HG03571 (cell line): ENCODE results near the gene OR10AD1.
A peak's percentile ranks its signal among the peaks of the same experiment; 100 is the strongest.

ENCODE experiments used
- ATAC-seq: cut with Tn5 transposase; IDR thresholded peaks from one replicate; pipeline ENCODE4 v1.9.1; 2021; ENCODE audit not compliant: unreplicated experiment

Gene OR10AD1

DNA sequence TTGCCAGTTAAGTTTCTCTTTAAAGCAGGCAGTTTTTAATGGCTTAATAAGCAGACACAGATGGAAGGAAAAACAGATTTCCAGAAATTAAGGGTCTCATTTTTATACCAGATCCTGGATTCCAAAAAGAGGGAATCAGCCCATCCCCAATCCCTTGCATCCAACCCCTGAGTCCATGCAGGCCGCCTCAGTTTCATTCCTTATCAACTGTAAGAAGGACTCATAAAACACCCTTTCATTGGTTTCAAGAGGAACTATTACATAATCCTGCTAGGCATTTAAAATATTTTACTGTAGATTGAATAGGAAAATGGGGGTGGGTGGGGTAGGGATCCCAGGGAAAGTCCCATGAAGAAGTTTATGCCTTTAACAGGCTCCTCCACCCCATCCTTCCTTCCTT, 10.2 kb downstream of the OR10AD1 start:
- no peak for ATAC-seq

DNA sequence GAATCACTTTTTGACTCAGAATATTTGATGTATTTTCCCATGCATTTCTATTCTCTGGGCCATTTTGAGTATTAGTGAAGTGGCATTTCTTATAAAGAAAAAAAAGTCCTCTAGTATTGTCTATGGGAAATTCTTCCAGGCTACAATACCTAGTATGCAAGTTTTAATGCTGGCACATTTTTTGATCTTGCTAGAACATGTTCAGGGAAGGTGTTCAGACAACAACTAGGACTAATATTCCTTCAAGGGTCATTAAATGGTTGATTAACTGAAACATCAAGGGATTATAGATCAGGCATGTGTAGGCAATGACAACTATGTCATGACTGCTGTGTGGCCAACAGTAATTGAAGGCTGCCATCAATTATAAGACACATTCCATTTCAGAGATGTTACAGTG, 12.0 kb downstream of the OR10AD1 start:
- ATAC-seq, result no peak

DNA sequence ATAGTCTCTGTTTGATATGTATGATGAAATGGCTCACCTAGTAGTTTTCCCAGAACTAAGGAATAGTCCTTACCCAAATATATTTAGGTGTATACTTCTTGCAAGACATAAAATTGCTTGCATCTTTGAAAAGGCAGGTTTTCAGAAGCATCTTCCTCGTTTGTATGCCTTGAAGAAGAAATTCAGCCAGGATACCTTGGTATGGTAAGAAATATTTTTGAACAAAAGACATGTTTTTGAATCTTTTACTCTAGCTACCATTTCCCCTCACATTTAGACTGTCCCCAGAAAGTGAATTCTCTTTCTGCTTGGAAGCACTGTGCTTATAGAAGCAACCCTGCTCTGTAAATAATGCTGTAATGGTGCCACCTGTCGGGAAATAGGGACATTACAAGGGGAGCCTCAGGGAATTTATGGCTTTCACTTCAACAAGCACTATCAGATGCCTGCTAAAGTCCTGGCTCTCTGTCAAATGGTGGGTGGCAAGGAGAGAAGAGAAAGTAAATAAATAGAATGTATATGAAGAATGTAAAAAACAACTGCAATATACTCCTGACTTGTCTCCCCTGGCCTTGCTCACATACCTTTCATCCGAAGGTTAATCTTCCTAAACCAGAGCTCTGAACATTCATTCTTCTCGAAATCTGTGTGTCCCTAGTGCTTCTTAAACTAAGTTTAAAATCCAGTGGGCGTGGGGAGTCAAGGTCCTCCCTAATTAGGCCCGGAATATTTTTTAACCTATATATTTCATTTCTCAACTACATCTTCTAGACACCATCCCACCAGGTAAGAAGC, 13.6 kb downstream of the OR10AD1 start:
- no peak for ATAC-seq

DNA sequence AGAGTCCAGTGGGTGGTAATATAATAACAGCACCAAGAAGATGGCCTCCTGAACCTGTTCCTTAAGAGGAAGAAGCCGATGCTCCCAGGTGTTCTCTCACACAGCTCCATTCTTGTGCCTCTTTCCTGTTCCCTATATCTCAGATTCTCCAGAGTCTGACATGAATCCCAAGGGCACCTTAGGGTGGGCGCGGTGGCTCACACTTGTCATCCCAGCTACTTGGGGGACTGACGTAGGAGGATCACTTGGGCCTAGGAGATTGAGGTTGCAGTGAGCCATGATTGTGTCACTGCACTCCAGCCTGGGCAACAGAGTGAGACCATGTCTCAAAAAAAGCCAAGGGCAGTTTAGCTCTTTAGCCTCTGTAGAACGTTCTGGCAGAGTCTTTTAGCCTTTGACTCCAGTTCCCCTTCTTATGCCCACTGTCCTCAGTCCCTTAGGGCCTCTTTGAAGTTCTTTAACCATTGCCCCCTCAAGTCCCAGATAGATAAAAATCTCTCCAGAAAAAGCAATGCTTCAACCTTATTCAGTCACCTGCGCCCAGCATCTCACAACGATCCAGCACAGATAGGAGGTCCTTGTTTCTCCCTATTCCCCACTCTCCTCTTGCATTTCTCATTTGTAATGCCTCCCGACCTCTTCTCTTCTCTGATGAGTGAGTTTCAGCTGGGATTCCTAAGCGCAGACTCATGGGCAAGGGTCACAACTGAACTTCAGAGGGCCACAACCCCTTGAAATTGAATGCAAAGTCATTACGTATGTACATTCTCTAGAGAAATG, 15.0 kb downstream of the OR10AD1 start:
- no peak for ATAC-seq

DNA sequence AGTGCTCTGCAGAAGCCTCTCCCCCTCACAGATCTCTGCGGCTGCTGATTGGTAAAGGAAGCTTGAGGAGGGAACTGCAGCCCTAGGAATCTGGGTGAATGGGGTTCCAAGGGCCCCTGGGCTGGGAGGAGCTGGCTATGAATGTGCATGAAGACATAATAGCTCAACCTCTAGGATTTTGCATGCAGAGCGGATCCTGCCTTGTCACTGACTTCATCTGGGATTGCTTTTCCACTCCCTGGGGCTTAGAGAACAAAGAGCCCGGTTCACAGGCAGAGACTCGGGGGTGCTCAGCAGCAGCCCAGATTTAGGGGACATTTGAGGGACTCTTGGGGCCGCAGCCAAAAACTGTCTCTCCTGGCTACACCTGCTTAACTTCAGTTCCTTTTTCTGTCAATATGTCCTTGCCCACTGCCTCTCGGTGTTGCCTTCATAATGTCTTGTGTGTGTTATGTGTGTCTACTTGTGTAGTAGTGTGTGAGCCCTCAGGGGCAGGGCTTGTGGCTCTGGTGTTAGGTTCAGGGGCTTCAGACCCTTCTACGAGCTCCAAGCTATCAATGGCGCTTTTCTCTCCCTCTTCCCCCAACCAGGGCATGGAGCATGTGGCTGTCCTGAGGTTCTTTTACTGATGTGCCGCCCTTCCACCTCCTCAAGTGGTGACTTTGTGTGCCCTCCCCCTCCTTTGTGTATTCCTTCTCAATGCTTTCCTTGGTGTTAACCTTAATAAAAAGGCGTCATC, 17.7 kb downstream of the OR10AD1 start:
- no peak for ATAC-seq

- no peak for ATAC-seq
These were observed 18.6 kb downstream of the OR10AD1 start for GRCh38 chr12:48184549-48184922.

- ATAC-seq, result no peak
These were observed 19.1 kb downstream of the OR10AD1 start for GRCh38 chr12:48183876-48184548.

- ATAC-seq, result peak; percentile 73
These were observed 19.8 kb downstream of the OR10AD1 start, which contains the start of gene CCDC184 for GRCh38 chr12:48183091-48183875. Gene CCDC184 (plus strand): TSS chr12:48183644. CDS start chr12:48184123, 479 bp downstream.

DNA sequence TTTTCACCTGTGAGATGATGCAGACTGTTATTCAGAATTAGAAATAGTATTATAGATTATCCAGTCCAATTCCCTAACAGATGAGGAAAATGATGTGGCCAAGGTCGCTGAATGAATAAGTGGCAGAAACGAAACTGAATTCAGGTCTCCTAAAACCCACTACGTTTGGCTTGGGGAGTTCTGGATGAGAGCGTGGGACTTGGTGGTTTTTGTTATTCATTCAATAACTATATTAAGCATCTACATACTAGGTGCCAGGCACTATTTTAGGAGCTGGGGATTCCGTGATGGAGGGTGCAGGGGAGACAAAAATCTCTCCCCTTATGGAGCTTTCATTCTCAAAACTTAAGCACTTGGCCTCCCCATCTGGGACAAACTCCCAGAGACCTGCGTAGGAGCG, 20.5 kb downstream of the OR10AD1 start:
- ATAC-seq, result no peak

- ATAC-seq, result no peak
These were observed 22.1 kb downstream of the OR10AD1 start for GRCh38 chr12:48180857-48181495.

DNA sequence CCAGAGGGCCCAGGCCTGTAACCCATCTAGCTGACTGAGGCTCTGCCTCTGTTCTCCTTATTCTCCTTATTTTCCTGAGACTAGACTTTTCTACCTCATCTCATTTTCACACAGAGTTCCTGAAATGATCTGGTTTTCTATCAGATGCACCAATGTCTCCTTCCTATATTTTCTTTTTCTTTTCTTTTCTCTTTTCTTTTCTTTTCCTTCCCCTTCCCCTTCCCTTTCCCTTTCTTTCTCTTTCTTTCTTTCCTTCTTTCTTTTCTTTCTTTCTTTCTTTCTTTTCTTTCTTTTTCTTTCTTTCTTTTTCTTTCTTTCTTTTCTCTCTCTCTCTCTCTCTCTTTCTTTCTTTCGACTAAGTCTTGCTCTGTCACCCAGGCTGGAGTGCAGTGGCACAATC, 22.7 kb downstream of the OR10AD1 start:
- no peak for ATAC-seq

DNA sequence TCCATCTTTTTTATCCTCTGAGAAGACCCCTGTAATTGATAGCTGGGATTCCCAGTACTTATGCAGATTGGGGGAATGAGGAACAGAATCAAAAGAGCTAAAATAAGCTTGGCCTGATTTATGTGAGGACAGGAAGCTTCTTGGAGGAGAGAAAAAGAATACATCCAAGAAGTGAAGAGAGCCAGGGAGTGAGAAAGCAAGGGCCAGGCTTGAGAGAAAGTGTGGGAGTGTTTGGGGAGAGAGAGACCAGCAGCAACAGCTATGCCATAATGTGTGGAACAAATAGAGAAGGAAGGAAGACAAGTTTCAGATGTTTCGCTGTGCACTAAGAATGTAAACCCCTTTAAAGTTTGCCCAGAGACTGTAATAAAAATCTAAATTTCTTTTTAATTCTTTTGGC, 23.6 kb downstream of the OR10AD1 start:
- no peak for ATAC-seq

DNA sequence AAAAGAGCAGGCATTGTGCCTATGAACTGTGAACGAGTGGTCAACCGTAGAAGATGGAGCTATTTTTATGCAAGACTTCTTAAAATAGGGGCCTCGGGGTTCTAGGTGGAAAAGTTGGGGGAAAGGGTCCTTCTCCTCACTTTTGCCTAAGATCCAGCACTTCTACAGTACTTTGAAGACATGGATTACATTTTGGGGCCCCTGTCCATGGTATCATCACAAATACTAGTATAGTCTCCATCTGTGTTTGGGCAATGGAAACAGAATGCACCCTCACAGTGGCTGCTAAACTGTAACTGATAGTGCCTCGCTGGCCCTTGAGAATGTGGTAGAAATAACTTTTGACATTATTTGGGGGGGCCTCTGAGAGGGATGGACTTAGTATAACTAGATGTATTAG, 25.1 kb downstream of the OR10AD1 start:
- ATAC-seq, result no peak

DNA sequence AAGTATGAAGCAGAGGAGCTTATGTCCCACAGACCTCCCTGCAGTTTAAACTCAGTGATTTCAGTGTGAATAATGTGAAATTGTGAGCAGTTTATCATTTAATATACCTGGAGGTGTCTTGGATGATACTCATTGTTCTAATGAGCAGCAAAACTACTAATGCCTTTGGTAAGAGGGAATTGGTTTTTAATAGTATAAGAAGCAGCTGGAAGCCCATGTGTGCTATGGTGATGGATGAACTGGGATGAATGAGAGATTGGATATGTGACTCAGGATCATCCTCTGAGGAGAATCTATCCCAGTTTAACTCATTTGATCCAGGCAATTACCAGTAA, 26.7 kb downstream of the OR10AD1 start:
- no peak for ATAC-seq

DNA sequence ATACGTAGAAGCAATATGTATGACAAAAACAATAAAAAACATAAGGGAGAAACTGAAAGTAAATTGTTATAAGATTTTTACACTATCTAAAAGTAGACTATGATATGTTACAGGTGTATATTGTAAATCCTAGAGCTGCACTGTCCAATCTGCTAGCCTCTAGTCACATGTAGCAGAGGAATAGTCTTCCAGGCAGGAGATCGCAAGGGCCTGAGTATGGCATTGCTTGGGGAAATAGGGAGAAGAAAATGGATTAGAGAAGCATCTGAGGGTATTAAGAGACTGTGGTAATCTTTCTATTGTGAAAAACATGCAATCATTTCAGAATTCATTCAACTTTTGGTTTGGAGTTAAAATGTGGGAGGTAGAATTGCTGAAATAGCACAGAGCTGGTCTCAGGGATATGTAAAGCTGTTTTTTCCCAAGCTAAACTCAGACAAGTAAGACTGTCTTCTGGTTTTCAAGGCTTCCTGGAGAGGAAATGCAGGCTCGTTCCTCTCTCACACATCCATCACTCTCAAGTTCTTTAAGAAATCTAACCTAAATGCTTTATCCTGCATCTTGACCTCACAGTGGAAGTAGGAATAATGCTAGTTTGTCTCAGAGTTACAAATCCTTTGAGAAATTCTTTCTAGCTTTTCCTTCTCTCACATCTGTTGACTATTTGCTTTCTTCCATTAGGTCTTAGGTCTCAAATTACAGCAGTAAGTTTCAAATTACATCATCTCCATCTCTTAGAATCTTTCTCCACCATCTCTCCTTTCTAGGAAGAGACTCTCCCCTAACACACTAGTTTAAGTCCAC, 27.3 kb downstream of the OR10AD1 start:
- no peak for ATAC-seq

GRCh38 chr12:48169011-48169410, 34.1 kb downstream of the OR10AD1 start:
- ATAC-seq, result no peak

GRCh38 chr12:48165089-48165981, 37.8 kb downstream of the OR10AD1 start:
- no peak for ATAC-seq

GRCh38 chr12:48164451-48164850, 38.6 kb downstream of the OR10AD1 start:
- no peak for ATAC-seq
